Measurements from ENCODE around the gene TWF2.

The TWF2 gene

DNA sequence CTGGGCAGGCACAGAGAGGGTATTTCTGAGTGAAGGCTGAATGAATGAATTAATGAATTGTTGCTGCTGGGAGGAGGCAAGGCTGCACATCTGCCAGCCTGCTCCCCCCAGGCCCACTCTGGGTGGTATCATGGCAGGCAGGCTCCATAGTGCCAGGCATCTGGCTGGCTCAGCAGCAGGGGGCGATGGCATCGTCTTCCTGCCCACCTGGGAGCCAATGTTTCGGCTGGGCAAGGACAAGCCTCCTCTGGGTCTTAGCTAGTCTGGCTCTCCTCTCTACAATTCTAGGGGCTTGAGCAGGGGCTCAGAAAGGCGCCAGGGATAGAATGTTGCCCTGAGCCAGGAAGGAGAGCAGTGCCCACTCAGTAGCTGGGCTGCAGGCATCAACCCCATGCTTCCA, 11.8 kb downstream of the TWF2 start:
- TF ChIP-seq, protein P1, sequence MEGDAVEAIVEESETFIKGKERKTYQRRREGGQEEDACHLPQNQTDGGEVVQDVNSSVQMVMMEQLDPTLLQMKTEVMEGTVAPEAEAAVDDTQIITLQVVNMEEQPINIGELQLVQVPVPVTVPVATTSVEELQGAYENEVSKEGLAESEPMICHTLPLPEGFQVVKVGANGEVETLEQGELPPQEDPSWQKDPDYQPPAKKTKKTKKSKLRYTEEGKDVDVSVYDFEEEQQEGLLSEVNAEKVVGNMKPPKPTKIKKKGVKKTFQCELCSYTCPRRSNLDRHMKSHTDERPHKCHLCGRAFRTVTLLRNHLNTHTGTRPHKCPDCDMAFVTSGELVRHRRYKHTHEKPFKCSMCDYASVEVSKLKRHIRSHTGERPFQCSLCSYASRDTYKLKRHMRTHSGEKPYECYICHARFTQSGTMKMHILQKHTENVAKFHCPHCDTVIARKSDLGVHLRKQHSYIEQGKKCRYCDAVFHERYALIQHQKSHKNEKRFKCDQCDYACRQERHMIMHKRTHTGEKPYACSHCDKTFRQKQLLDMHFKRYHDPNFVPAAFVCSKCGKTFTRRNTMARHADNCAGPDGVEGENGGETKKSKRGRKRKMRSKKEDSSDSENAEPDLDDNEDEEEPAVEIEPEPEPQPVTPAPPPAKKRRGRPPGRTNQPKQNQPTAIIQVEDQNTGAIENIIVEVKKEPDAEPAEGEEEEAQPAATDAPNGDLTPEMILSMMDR (IDR thresholded peaks at IDR 0.05) = no peak
- Histone ChIP-seq H3K36me3 (ENCODE audit: control insufficient read depth, insufficient read depth, low read length) (no peaks in the 10 kb centered on the region), H2AFZ (no peak overlapping the region), H3K79me2 (no peaks in the 10 kb centered on the region), H3K9me3 (ENCODE audit: control insufficient read depth, low read length) (no peaks in the 10 kb centered on the region), H3K27me3 (ENCODE audit: control insufficient read depth, insufficient read depth, low read length) (no peaks in the 10 kb centered on the region), H3K4me3 (ENCODE audit: low read depth, low read length) (no peak overlapping the region), H3K27ac (no peak overlapping the region), H3K4me2 (ENCODE audit: low read length) (no peak overlapping the region), H3K4me1 (no peaks in the 10 kb centered on the region), H3K9ac (no peak overlapping the region)

DNA sequence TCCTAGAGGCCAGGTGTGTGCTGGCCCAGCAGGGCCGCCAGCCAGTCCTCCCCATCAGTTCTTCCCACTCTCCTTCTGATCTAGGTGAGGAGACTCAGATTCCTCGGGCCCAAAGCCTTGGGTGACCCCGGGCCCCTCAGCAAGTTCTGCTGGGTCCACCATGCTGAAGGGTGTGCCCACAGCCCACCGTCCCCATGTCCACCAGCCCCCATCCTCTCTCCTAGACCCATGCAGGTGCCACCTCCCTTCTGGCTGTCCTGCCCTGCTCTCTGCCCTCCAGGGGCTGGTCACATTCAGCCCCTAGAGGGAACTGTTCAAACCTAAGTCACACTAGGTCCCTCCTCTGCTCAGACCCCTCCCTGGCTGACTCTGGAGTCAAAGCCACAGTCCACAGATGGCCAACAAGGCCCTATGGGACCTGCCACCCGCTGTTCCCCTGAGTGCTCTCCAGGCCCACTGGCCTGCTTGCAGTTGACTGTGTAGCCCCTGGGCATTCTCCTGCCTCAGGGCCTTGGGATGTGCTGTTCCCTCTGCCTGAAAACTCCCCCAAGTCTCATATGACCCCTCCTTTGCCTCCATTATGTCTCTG, 12.6 kb downstream of the TWF2 start:
- Histone ChIP-seq H3K79me2 (no peaks in the 10 kb centered on the region), H3K4me3 (ENCODE audit: low read depth, low read length) (no peak overlapping the region), H3K27me3 (ENCODE audit: control insufficient read depth, insufficient read depth, low read length) (no peaks in the 10 kb centered on the region), H3K9me3 (ENCODE audit: control insufficient read depth, low read length) (no peaks in the 10 kb centered on the region), H2AFZ (no peak overlapping the region), H3K9ac (no peak overlapping the region), H3K36me3 (ENCODE audit: control insufficient read depth, insufficient read depth, low read length) (no peaks in the 10 kb centered on the region), H3K4me2 (ENCODE audit: low read length) (no peak overlapping the region), H3K4me1 (no peaks in the 10 kb centered on the region), H3K27ac (no peak overlapping the region)
- TF ChIP-seq, protein P1 (IDR thresholded peaks at IDR 0.05) = no peak

DNA sequence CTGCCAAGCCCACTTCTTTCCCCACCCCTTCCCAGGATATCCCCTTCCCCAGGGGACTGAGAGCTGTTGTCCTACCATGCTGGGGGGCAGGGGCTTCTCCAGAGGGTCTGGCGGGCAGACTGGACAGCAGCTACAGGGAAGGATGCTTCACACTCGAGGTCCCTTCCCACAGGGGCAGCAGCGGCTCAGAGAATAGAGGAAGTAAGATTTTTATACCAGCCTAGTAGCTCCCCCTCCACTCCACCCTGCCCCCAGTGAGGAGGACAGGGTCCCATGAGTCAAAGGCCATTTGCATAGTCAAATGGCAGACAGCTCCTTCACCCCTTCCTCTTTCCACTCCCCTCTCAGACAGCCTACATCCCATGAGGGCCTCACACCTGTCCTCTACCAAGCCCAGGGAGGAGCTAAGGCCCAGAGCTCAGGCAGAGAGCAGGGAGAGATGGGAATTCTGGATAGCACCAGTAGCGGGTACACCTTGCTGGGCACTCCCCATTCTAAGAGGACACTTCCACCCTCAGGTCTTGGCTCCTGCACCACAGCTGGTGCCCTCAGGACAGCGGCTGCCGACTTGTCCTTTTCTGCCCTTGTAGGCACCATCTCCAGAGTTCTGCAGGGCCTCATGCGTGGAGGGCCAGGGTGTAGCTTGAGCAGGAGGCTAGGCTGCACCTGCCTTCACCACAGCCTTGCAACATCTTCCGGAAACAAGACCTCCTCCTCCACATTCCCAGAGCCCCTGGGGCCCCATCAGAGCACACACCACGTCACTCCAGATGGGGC, 13.3 kb downstream of the TWF2 start, which contains the start of gene TLR9:
TSS of gene TLR9 (minus strand) at position 194 of the 777 bp plus-strand sequence. CDS start at position 78, 116 bp downstream.
- Histone ChIP-seq H3K27me3 (ENCODE audit: control insufficient read depth, insufficient read depth, low read length) (no peaks in the 10 kb centered on the region), H3K9ac (no peak within 1 kb of the TSS)
- TF ChIP-seq, protein P1 (IDR thresholded peaks at IDR 0.05) = no peak

DNA sequence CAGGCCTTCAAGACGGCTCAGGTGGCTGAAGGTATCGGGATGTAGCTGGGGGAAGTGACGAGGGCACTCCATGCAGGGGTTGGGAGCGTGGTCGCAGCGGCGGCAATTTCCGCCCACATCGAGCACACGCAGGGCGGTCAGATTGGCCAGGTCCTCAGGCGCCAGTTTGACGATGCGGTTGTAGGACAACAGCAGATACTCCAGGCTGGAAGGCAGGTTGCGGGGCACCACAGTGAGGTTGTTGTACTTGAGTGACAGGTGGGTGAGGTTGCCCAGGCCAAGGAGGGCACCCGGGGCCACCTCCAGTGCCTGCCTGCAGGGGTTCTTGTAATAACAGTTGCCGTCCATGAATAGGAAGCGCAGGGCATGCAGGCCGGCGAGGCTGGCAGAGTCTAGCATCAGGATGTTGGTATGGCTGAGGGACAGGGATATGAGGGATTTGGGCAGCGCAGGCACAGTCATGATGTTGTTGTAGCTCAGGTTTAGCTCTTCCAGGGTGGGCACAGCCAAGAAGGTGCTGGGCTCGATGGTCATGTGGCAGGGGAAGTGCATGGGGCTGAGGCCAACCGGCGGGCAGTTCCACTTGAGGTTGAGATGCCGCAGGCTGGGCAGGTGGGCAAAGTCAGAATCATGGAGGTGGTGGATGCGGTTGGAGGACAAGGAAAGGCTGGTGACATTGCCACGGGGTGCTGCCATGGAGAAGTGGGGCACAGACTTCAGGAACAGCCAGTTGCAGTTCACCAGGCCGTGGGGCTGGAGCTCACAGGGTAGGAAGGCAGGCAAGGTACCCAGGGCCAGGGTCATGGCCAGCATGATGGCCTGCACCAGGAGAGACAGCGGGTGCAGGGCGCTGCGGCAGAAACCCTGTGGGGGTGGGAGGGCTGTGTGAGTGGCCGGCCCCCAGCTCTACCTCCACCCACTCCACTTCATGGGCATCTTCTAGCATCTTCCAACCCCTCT, 15.2 kb downstream of the TWF2 start:
- H3K79me2 ChIP-seq = no peaks in the 10 kb centered on the region
- H3K27me3 ChIP-seq (ENCODE audit: control insufficient read depth, insufficient read depth, low read length) = no peaks in the 10 kb centered on the region
- H3K9me3 ChIP-seq (ENCODE audit: control insufficient read depth, low read length) = no peaks in the 10 kb centered on the region
- no peak overlapping the region for H3K4me3 ChIP-seq (ENCODE audit: low read depth, low read length)
- TF ChIP-seq, protein P1 (IDR thresholded peaks at IDR 0.05) = no peak
- H3K36me3 ChIP-seq (ENCODE audit: control insufficient read depth, insufficient read depth, low read length) = no peaks in the 10 kb centered on the region
- no peak overlapping the region for H3K27ac ChIP-seq
- no peaks in the 10 kb centered on the region for H3K4me1 ChIP-seq
- H3K9ac ChIP-seq = no peak overlapping the region
- H2AFZ ChIP-seq = no peak overlapping the region
- H3K4me2 ChIP-seq (ENCODE audit: low read length) = no peak overlapping the region

More for the DNA sequence above, 13.3 kb downstream of the TWF2 start, which contains the start of gene TLR9:
- no peaks in the 10 kb centered on the region for H3K36me3 ChIP-seq (ENCODE audit: control insufficient read depth, insufficient read depth, low read length)
- H3K27ac ChIP-seq = no peak within 1 kb of the TSS
- no peaks in the 10 kb centered on the region for H3K4me1 ChIP-seq
- no peak within 1 kb of the TSS for H2AFZ ChIP-seq
- H3K4me3 ChIP-seq (ENCODE audit: low read depth, low read length) = no peak within 1 kb of the TSS
- no peaks in the 10 kb centered on the region for H3K79me2 ChIP-seq
- no peak within 1 kb of the TSS for H3K4me2 ChIP-seq (ENCODE audit: low read length)
- no peaks in the 10 kb centered on the region for H3K9me3 ChIP-seq (ENCODE audit: control insufficient read depth, low read length)
